ENCODE measurements around the gene GIMAP1. TPM values are rescaled to one million over a fixed set of nuclear protein-coding genes. Genes with fewer than 3 reads are reported as not detected.

GIMAP1 gene
- total RNA-seq, 2 donors from 2014 or later: 0.94 to 1.6 TPM

GRCh38 chr7:150728011-150728410 lies 11.6 kb downstream of the GIMAP1 start:
- no peak for TF ChIP-seq CTCF (IDR thresholded peaks at IDR 0.05)
- Histone ChIP-seq H3K9me3 (no peaks in the 10 kb centered on the region), H3K4me1 (no peaks in the 10 kb centered on the region), H3K27me3 (no peaks in the 10 kb centered on the region), H3K9ac (ENCODE audit: low read depth in 2 of 2, low read length in 2 of 2) (no peak overlapping the region), H3K27ac (no peak overlapping the region), H3K4me3 (no peak overlapping the region), H3K36me3 (no peaks in the 10 kb centered on the region)
- intact Hi-C loops (cut with DNase I): no loop called here
- no peak for DNase-seq

GRCh38 chr7:150728609-150729008 lies 12.2 kb downstream of the GIMAP1 start:
- no peak for DNase-seq
- Histone ChIP-seq H3K9ac (ENCODE audit: low read depth in 2 of 2, low read length in 2 of 2) (no peak overlapping the region), H3K4me3 (no peak overlapping the region), H3K36me3 (no peaks in the 10 kb centered on the region), H3K27me3 (no peaks in the 10 kb centered on the region), H3K4me1 (no peaks in the 10 kb centered on the region), H3K27ac (no peak overlapping the region), H3K9me3 (no peaks in the 10 kb centered on the region)
- no peak for TF ChIP-seq CTCF (IDR thresholded peaks at IDR 0.05)
- intact Hi-C loops (cut with DNase I): no loop called here

GRCh38 chr7:150731916-150732315 lies 15.5 kb downstream of the GIMAP1 start:
- no peaks in the 10 kb centered on the region for H3K4me1 ChIP-seq
- TF ChIP-seq CTCF (IDR thresholded peaks at IDR 0.05): no peak
- H3K9ac ChIP-seq (ENCODE audit: low read depth in 2 of 2, low read length in 2 of 2): no peak overlapping the region
- no peaks in the 10 kb centered on the region for H3K36me3 ChIP-seq
- intact Hi-C loops (cut with DNase I): no loop called here
- H3K27ac ChIP-seq: no peak overlapping the region
- no peaks in the 10 kb centered on the region for H3K27me3 ChIP-seq
- DNase-seq: no peak
- H3K9me3 ChIP-seq: no peaks in the 10 kb centered on the region
- no peak overlapping the region for H3K4me3 ChIP-seq

- no peaks in the 10 kb centered on the region for H3K4me1 ChIP-seq
- no peak for TF ChIP-seq CTCF (IDR thresholded peaks at IDR 0.05)
- H3K9me3 ChIP-seq: no peaks in the 10 kb centered on the region
- DNase-seq: no peak
- no peaks in the 10 kb centered on the region for H3K27me3 ChIP-seq
- intact Hi-C loops (cut with DNase I): no loop called here
- no peak overlapping the region for H3K9ac ChIP-seq (ENCODE audit: low read depth in 2 of 2, low read length in 2 of 2)
- no peak overlapping the region for H3K4me3 ChIP-seq
- H3K36me3 ChIP-seq: no peaks in the 10 kb centered on the region
- no peak overlapping the region for H3K27ac ChIP-seq
Observed at GRCh38 chr7:150732786-150733481, 16.5 kb downstream of the GIMAP1 start.

GRCh38 chr7:150733482-150734095 lies 17.2 kb downstream of the GIMAP1 start:
- no peak for DNase-seq
- Histone ChIP-seq H3K27ac (no peak overlapping the region), H3K27me3 (no peaks in the 10 kb centered on the region), H3K36me3 (no peaks in the 10 kb centered on the region), H3K9ac (ENCODE audit: low read depth in 2 of 2, low read length in 2 of 2) (no peak overlapping the region), H3K4me3 (no peak overlapping the region), H3K4me1 (no peaks in the 10 kb centered on the region), H3K9me3 (no peaks in the 10 kb centered on the region)
- no peak for TF ChIP-seq CTCF (IDR thresholded peaks at IDR 0.05)
- intact Hi-C loops (cut with DNase I): no loop called here

Measured in colonic mucosa (tissue), 4 donors.